GM18951 (cell line): ENCODE measurements around the gene MAFB.
"Not testable (repeated sequence)": the region's sequence is repeated elsewhere in the genome, so short reads cannot be mapped to it uniquely, and the experiment has no call there.

Source experiments
- POLR2A ChIP-seq: IDR thresholded peaks from 4 replicates; pipeline ENCODE4 v1.6.1; 2011; ENCODE audit warnings: mild to moderate bottlenecking; ENCODE audit not compliant: insufficient read length, insufficient read depth; ENCODE audit errors: extremely low read depth
- in situ Hi-C: fragments of 300-500 bp; cut with MboI; formaldehyde crosslinking; loops from one replicate; pipeline ENCODE4 v1.12.0; 2022; ENCODE audit warnings: low sequenced_read_pairs, mixed read lengths, inconsistent platforms; ENCODE audit not compliant: unreplicated experiment

The MAFB gene

DNA sequence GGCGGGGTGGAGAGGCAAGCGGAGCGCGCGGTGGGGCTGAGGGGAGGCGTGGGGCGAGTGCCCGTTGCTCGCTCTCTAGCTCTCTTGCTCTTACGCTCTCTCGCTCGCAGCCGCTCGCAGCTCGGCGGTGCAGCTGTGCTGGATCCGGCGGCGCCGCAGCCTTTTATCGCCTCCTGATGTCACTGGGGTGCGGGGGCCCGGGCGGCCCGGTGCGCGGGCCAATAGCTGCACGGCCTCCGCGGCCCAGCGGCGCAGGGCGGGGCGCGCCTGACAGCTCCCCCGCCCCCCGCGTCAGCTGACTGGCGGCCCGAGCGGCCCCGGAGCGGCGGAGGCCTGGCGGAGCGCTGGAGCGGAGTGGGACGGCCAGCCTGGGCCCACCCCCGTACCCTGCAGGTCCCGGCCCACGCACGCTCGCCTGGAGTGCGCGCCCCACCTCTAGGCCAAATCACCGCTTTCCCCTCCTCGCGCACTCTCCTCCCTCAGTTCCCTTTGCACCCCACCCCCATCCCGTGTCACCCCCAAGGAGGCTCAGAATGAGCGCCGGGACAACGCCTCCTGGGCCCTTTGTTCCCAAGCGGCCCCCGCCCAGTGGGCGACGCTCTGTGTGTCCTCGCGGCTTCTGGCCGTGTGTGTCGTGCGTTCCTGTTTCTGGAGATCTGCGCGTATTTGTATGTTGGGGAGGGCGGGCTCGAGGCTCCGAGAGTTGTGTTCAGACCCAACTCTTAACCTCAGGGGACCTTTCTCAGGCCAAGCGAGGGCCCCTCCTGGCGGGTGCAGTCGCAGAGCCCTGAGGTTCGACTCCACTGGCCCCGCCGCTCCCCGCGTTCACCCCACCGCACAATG is at the start of gene MAFB:
Gene MAFB (minus strand): TSS at position 137 of the 843 bp plus-strand sequence. CDS start 386 bp downstream, outside the sequence.
- in situ Hi-C loops, result loop anchor here (25.0 kb wide), 2 partner anchors 802 to 1427 kb away; no protein-coding TSS in a partner anchor
- no peak for TF ChIP-seq POLR2A

DNA sequence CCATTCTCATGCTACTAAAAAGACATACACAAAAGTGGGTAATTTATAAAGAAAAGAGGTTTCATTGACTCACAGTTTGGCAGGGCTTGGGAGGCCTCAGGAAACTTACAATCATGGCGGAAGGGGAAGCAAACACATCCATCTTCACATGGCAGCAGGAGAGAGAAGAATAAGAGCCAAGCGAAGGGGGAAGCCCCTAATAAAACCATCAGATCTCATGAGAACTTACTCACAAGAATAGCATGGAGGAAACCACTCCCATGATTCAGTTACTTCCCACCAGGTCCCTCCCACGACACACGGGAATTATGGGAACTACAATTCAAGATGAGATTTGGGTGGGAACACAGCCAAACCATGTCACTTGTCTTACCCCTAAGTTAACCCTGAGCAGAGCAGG is 47.4 kb upstream of the MAFB start:
- in situ Hi-C loops, result not testable (repeated sequence)

DNA sequence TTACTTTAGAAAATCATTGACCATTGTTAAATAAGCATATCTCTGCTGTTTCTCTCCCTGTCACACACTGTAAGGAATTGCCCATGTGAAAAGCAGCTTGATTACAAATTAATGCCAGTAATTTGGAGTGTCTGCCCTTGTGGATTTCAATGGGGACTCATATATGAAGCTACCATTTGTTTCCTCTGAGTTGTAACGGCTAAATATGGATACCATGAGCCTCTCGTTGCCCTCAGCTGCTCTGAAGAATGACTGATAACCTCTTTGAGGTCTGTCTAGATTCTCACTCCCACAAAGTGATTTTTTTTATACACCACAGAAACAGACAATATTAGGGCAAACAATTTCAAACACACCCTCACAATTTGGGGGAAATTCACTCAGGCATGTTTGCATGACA is 40.0 kb upstream of the MAFB start:
- no peak for TF ChIP-seq POLR2A
- in situ Hi-C loops, result no loop called here

DNA sequence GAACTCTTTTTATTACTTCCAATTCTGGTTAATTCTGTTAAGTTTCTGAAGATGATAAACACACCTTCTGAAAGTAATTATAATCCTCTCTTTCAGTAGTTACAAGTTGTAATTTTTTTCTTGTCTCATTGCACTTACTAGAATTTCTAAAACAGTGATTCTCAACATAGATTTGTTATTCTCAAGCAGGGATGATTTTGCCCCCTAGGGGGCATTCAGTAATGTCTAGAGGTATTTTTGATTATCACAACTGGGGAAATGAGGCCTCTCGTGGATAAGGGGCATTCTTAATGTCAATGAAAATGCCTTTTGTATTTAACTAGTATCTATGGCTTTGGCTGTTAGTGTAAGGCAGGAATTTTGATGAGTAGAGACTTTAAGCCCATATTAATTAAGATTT is 39.4 kb upstream of the MAFB start:
- in situ Hi-C loops, result no loop called here
- no peak for TF ChIP-seq POLR2A

GRCh38 chr20:40727960-40728359 is 38.9 kb upstream of the MAFB start:
- in situ Hi-C loops, result no loop called here
- no peak for TF ChIP-seq POLR2A

GRCh38 chr20:40726776-40727175 is 37.7 kb upstream of the MAFB start:
- in situ Hi-C loops, result no loop called here
- TF ChIP-seq POLR2A, result no peak

GRCh38 chr20:40724566-40724965 is 35.5 kb upstream of the MAFB start:
- TF ChIP-seq POLR2A, result no peak
- in situ Hi-C loops, result no loop called here

- in situ Hi-C loops, result no loop called here
- TF ChIP-seq POLR2A, result no peak
These were observed 31.8 kb upstream of the MAFB start for GRCh38 chr20:40720826-40721225.

- in situ Hi-C loops, result no loop called here
These were observed 31.1 kb upstream of the MAFB start for GRCh38 chr20:40720099-40720498.

GRCh38 chr20:40718982-40719729 is 30.1 kb upstream of the MAFB start:
- no peak for TF ChIP-seq POLR2A
- in situ Hi-C loops, result no loop called here

More at GRCh38 chr20:40720099-40720498, 31.1 kb upstream of the MAFB start:
- no peak for TF ChIP-seq POLR2A

GRCh38 chr20:40718214-40718977 is 29.4 kb upstream of the MAFB start:
- TF ChIP-seq POLR2A, result no peak

DNA sequence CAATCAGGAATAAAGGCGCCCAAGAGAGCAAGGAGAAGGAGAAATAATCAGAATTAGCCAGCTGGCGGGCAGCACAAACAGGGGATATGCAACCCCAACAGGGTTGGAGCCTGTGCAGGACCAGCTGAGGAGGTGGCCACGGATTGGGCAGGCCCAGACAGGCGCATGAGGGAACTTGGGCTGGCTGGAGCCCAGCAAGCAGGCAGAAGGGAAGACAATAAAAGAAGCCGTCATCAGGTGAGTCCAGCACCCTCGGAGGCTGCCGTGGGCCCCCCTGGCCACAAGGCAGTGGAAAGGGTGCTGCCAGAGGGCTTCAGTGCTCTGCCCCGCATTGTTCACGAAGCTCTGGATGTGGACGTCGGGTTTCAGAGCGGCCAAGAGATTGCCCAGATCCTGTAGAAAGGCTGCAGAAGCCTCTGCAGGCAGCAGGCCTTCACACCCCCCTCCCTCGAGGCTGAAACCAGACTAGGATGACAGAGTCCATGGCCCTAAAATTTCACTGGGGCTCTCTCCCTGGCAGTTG is 28.4 kb upstream of the MAFB start:
- TF ChIP-seq POLR2A, result no peak
- in situ Hi-C loops, result no loop called here

More at GRCh38 chr20:40718214-40718977, 29.4 kb upstream of the MAFB start:
- in situ Hi-C loops, result no loop called here

DNA sequence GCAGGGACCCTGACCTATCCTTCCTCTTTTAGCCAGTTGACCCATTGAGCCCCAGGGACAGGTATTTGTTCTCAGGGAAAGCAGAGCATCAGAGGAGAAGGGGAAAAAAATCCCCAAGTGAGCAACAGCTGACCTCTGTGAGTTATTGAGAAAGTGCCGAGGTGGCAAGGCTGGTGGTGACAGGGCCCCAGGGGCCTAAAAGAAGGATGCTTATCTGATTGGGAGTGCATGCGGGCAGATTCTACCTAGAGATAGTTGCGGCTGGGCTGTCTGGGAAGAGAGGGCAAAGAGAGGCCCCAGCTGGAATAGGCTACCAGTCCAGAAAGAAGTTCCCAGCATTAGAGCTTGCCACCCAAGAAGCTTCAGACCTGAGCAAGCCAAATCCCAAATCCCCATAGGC is 26.5 kb upstream of the MAFB start:
- in situ Hi-C loops, result no loop called here
- TF ChIP-seq POLR2A, result no peak
